NCI-H1092 treated with DMSO at 0.1 percent for 48 hours (cell line): Measurements from ENCODE around the gene MYL5.
"Not testable (repeated sequence)": the region's sequence is repeated elsewhere in the genome, so short reads cannot be mapped to it uniquely, and the experiment has no call there.

ENCODE experiments used
- DNase-seq: peaks from one replicate; lab custom pipeline; 2025; lab: John Stamatoyannopoulos, UW

Gene MYL5

GRCh38 chr4:669806-670559, 4.4 kb upstream of the MYL5 start:
- not testable (repeated sequence) for DNase-seq

DNA sequence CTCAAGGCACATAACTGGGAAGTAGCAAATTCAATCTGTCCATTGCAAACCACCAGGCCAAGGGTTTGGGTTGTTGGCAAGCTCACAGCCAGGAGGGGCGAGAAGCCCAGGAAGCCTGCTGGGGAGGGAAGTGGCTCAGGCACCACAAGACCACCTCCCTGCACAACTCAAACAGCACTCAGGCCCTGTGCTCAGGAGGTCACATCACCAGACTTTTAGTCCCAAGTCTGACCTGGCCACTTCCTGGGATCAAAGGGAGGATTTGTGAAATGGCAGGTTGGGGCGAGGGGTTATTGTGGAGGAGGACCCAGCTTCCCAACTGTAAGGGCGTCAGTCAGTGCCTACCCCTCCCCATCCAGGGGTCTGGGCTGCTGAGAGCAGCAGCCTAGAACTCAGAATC, 2.6 kb upstream of the MYL5 start:
- DNase-seq: no peak

GRCh38 chr4:673349-674091, 822 bp upstream of the MYL5 start:
- no peak for DNase-seq

GRCh38 chr4:675036-675882, 917 bp downstream of the MYL5 start:
- DNase-seq: no peak

DNA sequence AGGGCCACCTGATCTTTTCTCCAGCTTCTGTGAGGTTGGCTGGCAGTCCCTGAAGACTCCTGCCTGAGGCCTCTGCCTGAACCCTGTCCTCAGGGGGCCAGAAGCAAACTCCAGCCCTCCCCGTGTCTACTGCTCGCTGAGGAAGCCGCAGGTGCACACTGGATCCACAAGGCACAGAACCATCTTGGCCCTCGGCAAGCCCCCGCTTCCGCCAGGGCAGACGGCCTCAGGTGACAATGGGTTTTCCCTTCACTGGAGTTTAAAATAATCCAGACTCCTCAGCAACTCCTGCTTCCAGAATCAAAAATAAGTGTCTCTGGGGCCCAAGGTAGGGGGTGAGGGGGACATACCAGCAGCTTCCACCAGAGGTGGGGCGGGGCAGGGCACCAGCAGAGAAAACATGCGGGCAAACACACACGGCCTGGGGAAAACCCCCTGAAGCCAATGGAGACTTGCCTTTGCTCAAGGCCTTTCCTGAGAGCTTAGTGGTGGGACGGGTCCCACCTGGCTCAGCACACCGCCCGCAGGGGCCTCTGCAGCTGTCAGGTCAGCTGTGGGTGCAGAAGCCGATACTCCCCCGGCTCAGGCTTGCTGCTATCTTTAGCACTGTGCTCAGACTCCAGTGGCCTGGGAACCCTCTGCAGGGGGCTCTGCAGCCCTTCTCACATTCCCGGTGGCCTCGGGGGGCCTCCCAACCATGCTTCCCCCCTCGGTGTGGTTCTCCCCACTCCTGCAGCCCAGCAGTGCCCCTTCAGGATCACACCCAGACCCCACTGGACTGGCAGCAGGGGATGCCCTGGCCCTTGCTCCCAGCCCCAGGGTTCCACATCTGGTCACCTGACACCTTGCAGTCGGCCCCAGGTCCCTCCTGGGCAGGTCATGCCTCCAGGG, 1.9 kb downstream of the MYL5 start:
- no peak for DNase-seq

DNA sequence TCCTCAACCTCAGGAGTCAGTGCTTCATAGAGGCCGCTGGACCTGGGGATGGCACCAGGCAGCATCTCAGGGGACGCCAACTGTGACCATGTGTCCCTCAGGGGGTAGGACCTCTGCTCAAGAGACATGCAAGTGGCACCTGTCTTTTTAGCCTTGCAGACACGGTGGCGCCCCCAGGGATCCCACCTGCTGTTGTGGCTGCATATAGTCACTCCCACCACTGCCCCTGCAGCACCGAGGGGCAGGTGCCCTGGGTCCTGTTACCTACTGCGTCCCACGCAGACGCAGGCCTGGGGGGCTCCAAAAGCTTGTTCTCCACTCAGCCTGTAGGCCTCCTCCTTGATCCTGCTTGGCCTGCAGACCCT, 2.5 kb downstream of the MYL5 start:
- no peak for DNase-seq

- DNase-seq: peak; percentile 17
Measured at GRCh38 chr4:677431-678293, 3.3 kb downstream of the MYL5 start.

- DNase-seq: no peak
Measured at GRCh38 chr4:678331-679103, 4.2 kb downstream of the MYL5 start.

DNA sequence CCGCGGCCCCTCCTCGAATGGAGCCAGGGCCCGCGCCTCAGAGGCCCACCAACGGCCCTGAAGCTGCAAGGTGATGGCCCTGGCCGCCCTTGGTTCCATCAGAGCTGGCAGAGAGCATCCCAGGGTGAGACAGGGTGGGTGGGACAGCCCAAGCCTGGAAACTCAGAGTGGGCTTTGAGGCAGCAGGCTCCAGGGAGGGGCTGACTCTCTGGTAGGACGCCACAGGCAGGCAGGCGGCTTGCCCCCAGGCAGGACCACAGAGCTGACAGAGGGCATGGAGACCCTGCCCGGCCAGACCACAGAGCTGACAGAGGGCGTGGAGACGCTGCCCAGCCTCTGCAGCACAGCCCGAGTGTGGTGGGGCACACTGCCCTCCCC, 4.8 kb downstream of the MYL5 start:
- no peak for DNase-seq

DNA sequence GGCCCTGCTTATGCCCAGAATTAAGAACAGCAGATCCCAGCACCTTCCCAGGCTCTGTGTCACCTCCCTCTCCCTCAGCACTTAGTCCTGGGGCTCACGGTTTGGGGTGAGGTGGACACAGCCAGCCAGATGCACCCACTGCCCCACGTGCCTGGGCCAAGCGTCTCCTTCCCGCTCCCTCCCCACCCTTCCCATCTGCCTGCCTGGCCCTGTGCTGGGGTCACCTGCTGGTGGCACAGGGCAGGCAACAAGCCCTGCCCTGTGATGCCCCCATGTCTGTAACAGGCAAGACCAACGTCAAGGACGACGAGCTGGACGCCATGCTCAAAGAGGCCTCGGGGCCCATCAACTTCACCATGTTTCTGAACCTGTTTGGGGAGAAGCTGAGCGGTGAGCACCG, 5.3 kb downstream of the MYL5 start:
- DNase-seq: no peak

DNA sequence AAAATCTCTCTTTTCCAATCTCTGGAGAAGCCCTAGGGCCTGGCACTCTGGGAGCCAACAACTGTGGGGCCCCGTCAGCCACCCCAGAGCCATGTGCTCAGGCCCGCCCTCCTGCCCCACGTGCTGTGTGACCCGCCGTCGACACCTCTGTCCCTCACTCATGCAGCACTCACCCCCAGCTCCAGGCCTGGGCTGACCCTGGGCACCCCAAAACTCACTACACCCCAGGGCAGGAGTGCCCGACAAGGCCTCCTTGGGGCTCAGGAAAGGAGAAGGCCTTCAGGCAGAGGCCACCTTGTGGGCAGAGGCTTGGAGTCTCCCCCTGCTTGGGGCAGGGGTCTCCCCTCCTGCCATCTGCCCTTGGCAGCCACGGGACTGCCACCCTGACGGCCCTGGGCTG, 5.7 kb downstream of the MYL5 start:
- no peak for DNase-seq

- DNase-seq: no peak
Measured at GRCh38 chr4:680551-680927, 6.2 kb downstream of the MYL5 start.

- DNase-seq: no peak
Measured at GRCh38 chr4:680928-681645, 6.7 kb downstream of the MYL5 start.

GRCh38 chr4:681736-682451, 7.6 kb downstream of the MYL5 start:
- DNase-seq: no peak

DNA sequence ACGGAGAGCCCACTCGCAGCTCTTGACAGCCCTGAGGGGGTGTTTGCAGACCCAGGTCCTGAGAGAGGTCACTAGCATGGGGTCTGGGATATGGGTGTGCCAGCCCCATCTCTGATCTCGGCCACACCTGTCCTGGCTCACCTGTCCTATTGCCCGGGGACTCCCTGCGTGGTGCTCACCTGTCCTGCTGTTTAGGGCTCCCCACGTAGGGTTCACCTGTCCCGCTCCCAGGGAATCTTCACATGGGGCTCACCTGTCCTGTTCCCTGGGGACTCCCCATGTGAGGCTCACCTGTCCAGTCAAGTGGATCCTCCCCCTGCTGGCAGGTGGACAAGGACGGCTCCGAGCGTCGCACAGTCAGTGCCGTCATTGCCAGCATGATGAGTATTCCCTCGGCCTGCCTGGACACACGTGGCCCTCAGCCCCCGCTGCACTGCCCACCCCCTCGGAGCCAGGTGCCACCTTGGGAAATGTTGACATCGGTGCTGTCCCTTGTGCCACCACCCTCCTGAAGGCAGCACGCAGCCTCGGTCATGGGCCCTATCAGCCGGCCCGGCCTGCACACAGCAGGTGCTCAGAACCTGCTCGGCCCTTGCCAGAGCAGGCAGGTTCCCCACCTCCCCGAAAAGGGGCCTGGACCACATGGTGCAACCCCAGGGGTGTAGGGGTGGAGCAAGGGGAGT, 8.3 kb downstream of the MYL5 start:
- no peak for DNase-seq

DNA sequence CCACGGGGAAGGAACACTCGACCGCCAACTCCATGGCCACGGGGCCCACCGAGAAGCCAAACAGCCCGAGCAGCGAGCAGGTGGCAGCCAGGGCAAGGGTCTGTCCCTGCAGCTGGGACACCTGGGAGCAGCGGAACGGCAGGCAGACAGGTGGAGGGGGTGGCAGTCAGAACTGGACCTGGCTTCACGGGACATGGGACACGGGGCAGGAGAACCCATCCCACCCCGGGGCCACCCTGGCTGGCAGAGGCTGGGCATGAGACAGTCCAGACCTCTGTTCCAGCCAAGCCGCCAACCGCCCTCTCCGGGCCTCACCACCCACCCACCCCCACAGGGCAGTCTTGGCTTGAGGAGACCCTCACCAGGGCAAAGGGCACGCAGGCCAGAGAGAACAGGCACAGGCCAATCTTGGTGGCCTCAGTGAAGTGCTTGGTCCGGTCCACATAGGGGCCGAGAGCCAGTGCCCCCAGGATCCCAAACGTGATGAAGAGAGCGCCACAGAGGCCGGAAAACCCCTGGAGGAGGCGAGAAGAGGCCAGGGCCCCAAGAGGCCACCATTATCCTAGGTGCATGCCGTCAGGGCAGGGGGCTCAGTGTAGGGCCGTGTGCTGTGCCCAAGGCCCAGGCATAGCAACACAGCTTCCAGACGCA, 9.0 kb downstream of the MYL5 start:
- no peak for DNase-seq

DNA sequence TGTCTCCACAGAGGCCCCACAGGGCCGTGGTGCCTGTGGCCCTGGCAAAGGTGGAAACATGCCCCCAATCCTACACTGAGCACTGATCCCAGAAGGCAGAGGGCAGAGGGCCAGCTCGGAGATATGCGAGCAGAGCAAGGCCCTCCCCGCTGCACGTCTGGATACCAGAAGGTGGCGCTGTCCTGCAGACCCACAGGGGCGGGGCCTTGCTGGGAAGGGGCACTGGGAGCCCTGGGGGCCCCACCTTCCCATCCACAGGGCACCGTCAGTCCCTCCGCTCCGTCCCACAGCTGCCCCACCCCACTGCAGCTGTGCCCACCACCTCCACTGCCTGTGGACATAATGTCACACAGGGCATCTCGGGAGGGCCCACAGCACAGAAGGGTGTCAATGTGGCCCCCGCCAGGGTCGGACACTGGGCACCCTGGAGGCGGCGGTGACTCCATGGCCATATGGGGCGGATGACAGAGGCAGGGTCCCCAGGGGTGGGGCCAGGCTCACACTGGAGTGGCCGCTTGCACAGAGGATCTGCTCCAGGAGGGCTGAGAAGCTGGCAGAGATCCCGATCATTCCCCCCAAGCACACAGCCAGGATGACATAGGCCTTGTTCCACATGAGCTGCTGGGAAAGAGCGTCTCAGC, 9.8 kb downstream of the MYL5 start:
- peak; percentile 60 for DNase-seq
